ENCODE data around the gene UNC13D. TPM values are rescaled to one million over a fixed set of nuclear protein-coding genes. Genes with fewer than 3 reads are reported as not detected.
A peak's percentile ranks its signal among the peaks of the same experiment; 100 is the strongest.

Gene UNC13D
- total RNA-seq (2022) (5.5 and 9.0 TPM in 2 replicates), Bru-seq, nascent RNA (percentile 28 among the genes with signal in this experiment), BruChase-seq, experiment 1, labeled RNA remaining after a 2-hour chase (percentile 34 among the genes with signal in this experiment), BruChase-seq, experiment 2, labeled RNA remaining after a 6-hour chase (percentile 37 among the genes with signal in this experiment)
- long read RNA-seq, partial matches to known transcripts, result 5 of 6 reads
- long read RNA-seq, other reads (novel, unspliced or antisense), result 1 of 6 reads

GRCh38 chr17:75843577-75844529 is at the start of gene UNC13D:
Gene UNC13D, minus strand, starts transcription at chr17:75844404. Its CDS starts 67 bp downstream, at chr17:75844337.
- Histone ChIP-seq H3K4me3 (ENCODE audit: low read depth, low read length) (no peak within 1 kb of the TSS), H3K4me1 (peaks cover 41% of the 10 kb centered on the region), H3K36me3 (ENCODE audit: control insufficient read depth, insufficient read depth, low read length) (peaks cover 5% of the 10 kb centered on the region), H3K27me3 (replicated peaks; ENCODE audit: control insufficient read depth, insufficient read depth, low read length) (no peaks in the 10 kb centered on the region), H3K9me3 (no peaks in the 10 kb centered on the region)
- intact Hi-C loops (cut with micrococcal nuclease; ENCODE audit: unreplicated experiment), result no loop called here
- Mint-ChIP-seq H3K27me3 (ENCODE audit: insufficient read depth, unreplicated experiment) (no peaks in the 10 kb centered on the region), H3K27ac (ENCODE audit: unreplicated experiment) (peak within 1 kb of the TSS; percentile 93), H3K36me3 (ENCODE audit: insufficient read depth, unreplicated experiment) (peaks cover 17% of the 10 kb centered on the region), H3K9me3 (ENCODE audit: unreplicated experiment) (no peaks in the 10 kb centered on the region), H3K4me3 (ENCODE audit: unreplicated experiment) (no peak within 1 kb of the TSS), H3K4me1 (ENCODE audit: low read depth, unreplicated experiment) (peaks cover 26% of the 10 kb centered on the region)
- DNase-seq, result peak in 1 of 2 experiments; percentile 25
- CTCF ChIA-PET, result interaction anchor here (0.6 to 1.2 kb wide), 4 partner anchors 11 to 79 kb away, joined by 3 to 5 read pairs (median 3); partner anchors contain the start of genes GALK1 and WBP2
- no peak for TF ChIP-seq CTCF (IDR thresholded peaks at IDR 0.05; ENCODE audit: insufficient read depth in 1 of 2, low read depth in 1 of 2, low read length in 1 of 2, severe bottlenecking in 1 of 2, unreplicated experiment in 1 of 2)
- no TSS peak for BruUV-seq (replicated peaks)
- POLR2A ChIA-PET, result interaction anchor here (2.5 to 3.7 kb wide), 2 partner anchors 11 to 64 kb away, joined by 15 to 30 read pairs; partner anchors contain the start of gene WBP2

- Mint-ChIP-seq H3K27me3 (ENCODE audit: insufficient read depth, unreplicated experiment) (no peaks in the 10 kb centered on the region), H3K4me3 (ENCODE audit: unreplicated experiment) (no peak overlapping the region), H3K36me3 (ENCODE audit: insufficient read depth, unreplicated experiment) (peaks cover 46% of the 10 kb centered on the region), H3K4me1 (ENCODE audit: low read depth, unreplicated experiment) (peaks cover 19% of the 10 kb centered on the region), H3K9me3 (ENCODE audit: unreplicated experiment) (no peaks in the 10 kb centered on the region), H3K27ac (ENCODE audit: unreplicated experiment) (no peak overlapping the region)
- no peaks in the 10 kb centered on the region for H3K27me3 ChIP-seq (replicated peaks; ENCODE audit: control insufficient read depth, insufficient read depth, low read length)
- DNase-seq, result no peak
- H3K4me3 ChIP-seq (ENCODE audit: low read depth, low read length), result no peak overlapping the region
- BruUV-seq (replicated peaks), result no TSS peak
- no peak for TF ChIP-seq CTCF (IDR thresholded peaks at IDR 0.05; ENCODE audit: insufficient read depth in 1 of 2, low read depth in 1 of 2, low read length in 1 of 2, severe bottlenecking in 1 of 2, unreplicated experiment in 1 of 2)
- CTCF ChIA-PET, result interaction anchor here (1.1 kb wide), 1 partner anchor 11 kb away, joined by 3 read pairs; the partner anchor contains the start of gene MRPL38
- no peaks in the 10 kb centered on the region for H3K9me3 ChIP-seq
- peaks cover 21% of the 10 kb centered on the region for H3K4me1 ChIP-seq
- peaks cover 2% of the 10 kb centered on the region; the same call in 1 of the 2 replicates for H3K36me3 ChIP-seq (ENCODE audit: control insufficient read depth, insufficient read depth, low read length)
- POLR2A ChIA-PET, result interaction anchor here (0.5 kb wide), 1 partner anchor 43 kb away, joined by 3 read pairs; no protein-coding TSS in a partner anchor
- intact Hi-C loops (cut with micrococcal nuclease; ENCODE audit: unreplicated experiment), result no loop called here
These were observed 49.3 kb upstream of the UNC13D start for GRCh38 chr17:75893305-75894048.
